Kidney tubule cell (primary cell): ENCODE data around the gene C12orf50.
"Not testable (repeated sequence)": the region's sequence is repeated elsewhere in the genome, so short reads cannot be mapped to it uniquely, and the experiment has no call there.

Experiments
- DNase-seq: peaks from one replicate; pipeline ENCODE4 v3.0.0-alpha.2; 2018; ENCODE audit warnings: low spot score

Gene C12orf50, protein sequence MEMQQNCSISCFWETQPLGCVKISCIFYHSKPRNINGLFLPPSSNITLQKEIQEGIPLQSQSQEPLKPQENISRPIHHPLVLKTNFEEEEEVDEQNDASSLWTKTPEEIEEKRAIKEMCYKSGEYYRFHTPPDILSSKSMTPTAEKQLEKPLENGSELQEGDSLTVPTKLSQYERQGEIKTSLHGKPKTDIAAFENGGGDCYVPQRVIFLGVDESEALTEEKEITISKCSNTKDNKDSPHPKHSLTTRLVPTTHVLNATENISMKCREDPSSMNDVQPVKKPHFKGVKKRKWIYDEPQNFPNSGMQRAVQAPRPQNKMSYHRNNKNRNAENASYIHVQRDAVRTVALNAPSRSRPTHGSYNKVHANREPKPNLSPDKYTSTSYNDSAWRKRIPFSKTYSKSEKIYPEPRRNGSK

DNA sequence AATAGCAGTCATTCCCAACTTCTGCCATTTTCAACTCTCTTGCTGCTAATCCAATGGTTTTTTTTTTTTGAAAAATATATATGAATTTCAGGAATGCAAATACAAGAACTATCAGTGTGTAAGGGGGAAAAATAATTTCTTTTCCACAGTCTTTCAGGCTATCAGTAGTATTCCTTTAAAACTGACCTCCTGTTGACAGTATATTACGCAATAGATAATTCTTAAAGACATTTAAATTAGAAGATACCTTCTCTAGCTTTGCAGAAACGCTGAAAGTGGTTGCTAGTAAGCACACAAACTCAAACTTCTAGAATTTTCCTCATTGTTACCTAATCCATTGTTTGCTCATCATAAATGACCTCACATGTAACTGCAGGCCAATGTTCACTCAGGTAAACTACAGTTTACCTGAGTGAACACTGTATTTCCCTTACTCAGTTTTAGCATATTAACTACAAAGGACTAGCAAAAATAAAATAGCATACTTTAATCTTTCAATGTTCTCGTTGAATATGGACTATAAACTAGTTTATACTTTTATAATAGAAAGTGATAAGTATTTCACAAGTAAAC lies at the start of gene C12orf50:
Gene C12orf50, minus strand, starts transcription at position 309 of the 573 bp plus-strand sequence. CDS start 2,439 bp downstream, outside the sequence.
- no peak for DNase-seq

- no peak for DNase-seq
Measured at GRCh38 chr12:88067301-88067700, 38.1 kb upstream of the C12orf50 start.

DNA sequence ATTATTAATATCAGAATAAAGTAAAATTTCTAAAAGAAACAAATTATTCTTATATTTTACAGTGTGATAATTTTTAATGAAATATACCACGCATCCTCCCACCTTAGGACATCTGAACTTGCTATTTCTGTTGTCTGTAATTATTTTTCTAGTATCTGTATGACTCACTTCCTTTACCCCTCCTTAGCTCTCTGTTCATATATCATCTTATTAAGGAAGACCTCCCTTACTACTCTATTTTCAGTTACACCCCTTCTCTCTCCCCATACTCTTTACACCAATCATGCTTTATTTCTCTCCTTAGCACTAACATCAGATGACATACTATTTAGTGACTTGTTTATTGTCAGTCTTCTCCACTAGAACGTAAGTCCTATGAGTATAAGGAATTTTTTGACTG lies 34.2 kb upstream of the C12orf50 start:
- DNase-seq = peak; percentile 7

GRCh38 chr12:88062474-88062873 lies 33.3 kb upstream of the C12orf50 start:
- DNase-seq = no peak

GRCh38 chr12:88058719-88059077 lies 29.5 kb upstream of the C12orf50 start:
- peak; percentile 24 for DNase-seq

DNA sequence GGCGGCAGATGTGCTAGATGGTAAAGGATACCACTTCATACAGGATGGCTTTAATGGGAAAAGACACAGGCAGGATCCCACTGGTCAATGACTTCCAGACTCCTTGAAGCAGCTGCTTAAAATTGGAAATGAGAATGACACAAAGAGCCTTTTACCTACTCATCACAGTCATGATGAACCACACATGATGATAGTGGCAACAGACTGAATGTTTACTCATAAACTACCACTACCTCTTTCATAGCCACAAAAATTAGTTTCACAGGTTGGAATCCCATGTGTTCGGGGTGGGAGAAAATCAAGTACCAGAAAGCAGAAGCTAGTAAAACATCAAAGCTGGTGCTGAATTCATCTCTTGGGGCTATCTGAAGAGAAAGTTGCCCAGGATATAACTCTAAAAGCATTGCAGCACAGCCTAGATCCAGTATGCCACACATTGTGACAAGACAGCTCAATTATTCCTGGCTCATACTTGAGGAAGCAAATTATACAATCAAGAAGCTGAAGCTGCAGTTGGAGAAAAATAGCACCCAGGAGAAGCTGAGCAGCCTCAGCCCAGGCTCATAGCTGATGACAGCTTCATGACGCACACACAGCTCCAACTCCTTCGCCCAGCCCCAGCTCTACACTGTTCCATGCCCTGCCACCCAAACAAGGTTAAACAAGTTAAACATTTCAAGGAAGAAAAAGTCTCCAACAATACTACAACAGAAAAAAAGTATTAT lies 29.0 kb upstream of the C12orf50 start:
- DNase-seq = peak; percentile 85

DNA sequence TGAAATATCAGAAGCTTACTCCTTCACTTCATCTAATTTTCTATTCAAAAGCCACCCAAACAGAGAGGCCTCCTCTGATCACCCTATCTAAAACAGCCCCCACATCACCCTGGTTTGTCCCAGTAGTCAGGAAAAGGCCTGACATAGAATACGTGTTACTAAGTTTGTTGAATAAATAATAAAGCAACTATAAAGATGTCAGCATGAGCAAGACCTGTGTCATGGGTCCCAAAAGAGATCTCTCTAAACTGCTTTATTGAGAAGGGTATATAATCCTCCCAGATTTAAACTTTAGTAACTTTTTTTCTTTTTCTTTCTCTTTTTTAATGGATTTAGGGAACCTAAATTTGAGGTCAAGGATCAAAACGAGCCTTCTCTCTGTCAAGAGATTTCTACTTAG lies 27.4 kb upstream of the C12orf50 start:
- no peak for DNase-seq

- peak; percentile 54 for DNase-seq
Measured at GRCh38 chr12:88052686-88053085, 23.5 kb upstream of the C12orf50 start.

DNA sequence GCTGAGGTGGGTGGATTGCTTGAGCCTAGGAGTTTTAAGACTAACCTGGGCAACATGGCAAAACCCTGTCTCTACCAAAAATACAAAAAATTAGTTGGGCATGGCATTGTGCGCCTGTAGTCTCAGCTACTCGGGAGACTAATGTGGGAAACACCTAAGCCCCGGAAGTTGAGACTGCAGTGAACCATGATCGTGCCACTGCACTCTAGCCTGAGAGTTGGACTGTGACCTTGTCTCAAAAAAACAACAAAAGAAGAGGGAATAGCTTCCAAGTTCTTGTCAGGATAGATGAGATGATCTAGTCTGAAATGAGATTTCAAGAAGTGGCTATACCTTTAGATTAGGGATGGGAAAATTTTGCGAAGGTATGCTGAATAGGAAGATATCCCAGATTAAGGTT lies 14.8 kb upstream of the C12orf50 start:
- no peak for DNase-seq

DNA sequence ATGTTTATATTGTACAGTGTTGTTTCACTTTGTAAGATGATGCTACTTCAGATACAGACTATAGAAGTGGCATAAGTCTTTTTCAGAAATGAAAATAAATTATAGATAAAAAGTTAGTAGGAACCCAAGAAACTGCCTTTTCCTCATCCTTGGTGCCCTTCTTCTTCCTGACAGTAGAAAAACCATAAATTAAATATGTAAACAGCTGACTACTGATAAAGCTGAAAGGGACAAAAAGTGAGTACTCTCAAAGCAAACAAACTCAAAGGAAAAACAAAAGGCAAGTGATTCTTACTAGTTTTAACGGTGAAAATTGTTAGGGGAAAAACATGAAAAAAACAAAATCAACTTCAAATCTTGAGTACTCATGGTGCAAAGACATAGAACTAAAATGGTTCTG lies 8.6 kb upstream of the C12orf50 start:
- DNase-seq = no peak

GRCh38 chr12:88036353-88036965 lies 7.3 kb upstream of the C12orf50 start:
- DNase-seq = peak; percentile 57

GRCh38 chr12:88035907-88036289 lies 6.7 kb upstream of the C12orf50 start:
- no peak for DNase-seq

DNA sequence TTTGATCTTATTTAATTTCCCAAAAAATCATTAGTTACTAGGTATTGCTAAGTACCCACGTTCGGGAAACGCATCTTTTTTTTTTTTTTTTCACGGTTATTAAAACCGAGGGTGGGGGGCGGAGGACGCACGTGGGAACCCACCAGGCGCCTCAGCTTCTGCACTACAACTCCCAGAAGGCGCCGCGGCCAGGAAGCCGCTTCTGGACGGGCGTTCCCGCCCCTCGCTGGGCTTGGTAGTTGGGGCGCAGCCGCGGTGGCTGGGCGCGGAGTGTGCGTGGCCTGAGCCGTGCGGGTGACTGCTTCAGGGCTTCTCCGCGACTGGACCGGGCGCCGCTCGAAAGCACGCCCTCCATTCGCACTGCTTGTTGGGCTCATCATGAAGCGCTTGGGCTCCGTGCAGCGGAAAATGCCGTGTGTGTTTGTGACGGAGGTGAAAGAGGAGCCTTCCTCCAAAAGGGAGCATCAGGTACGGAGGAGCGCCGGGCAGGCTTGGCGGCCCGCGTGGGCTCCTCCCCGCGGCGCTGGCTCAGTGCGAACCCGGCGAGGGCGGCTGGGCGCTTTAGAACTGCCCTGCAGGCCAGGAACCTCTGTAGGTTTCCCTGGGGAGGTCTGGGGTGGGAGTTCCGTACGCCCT lies 6.2 kb upstream of the C12orf50 start:
- DNase-seq = peak; percentile 86

GRCh38 chr12:88031161-88031560 lies 2.0 kb upstream of the C12orf50 start:
- not testable (repeated sequence) for DNase-seq

- peak; percentile 22 for DNase-seq
Measured at GRCh38 chr12:88026196-88026595, 3.0 kb downstream of the C12orf50 start.

GRCh38 chr12:88017964-88018363 lies 11.2 kb downstream of the C12orf50 start:
- no peak for DNase-seq

GRCh38 chr12:88015825-88016224 lies 13.4 kb downstream of the C12orf50 start:
- no peak for DNase-seq

DNA sequence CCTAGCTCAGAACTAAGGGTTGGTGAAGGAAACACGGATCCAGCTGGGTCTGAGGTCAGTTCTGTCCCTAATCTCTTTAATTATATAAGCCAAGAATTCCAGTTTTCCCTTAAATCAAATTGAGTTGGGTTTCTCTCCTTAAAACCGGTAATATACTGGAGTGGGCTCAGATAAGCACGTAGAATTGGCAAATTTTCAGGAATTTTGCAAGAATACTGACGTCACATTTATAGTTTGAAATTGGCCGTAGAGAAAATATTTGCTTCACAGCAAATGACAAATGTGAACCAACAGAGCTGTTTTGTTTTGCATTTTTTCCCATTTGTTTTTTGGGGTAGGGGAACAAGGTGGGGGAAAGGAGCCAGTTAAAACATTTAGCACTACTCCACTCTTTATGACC lies 17.4 kb downstream of the C12orf50 start:
- DNase-seq = no peak

DNA sequence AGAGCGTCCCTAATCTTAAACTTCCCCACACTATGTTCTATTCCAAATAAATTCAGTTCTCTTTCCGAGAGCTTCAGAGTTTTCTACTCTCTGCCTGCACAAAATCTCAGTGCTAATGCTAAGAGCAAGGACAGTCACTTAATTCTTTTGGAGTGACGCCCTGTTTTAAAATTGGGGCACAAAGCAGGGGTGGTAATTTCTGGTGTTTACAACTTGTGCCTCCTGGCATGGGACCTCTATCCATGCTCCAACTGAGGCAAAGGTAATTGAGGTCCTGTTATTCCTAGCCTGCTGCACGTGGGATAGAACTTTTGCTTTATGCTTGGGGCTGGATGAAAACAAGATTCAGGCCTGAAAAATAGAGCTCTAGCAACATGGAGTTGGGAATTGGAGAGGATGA lies 22.9 kb downstream of the C12orf50 start:
- no peak for DNase-seq

GRCh38 chr12:88001327-88001726 lies 27.9 kb downstream of the C12orf50 start:
- DNase-seq = no peak

GRCh38 chr12:87995581-87996178 lies 33.5 kb downstream of the C12orf50 start:
- DNase-seq = peak; percentile 73

GRCh38 chr12:87991483-87991882 lies 37.7 kb downstream of the C12orf50 start:
- DNase-seq = no peak
